ENCODE data around the gene TAAR2.
"Not testable (repeated sequence)": the region's sequence is repeated elsewhere in the genome, so short reads cannot be mapped to it uniquely, and the experiment has no call there.

The TAAR2 gene

GRCh38 chr6:132661906-132662305 is 37.8 kb upstream of the TAAR2 start:
- DNase-seq (ENCODE audit: extremely low read depth, low read depth) = no peak
- TF ChIP-seq CTCF (IDR thresholded peaks at IDR 0.05; ENCODE audit: low read depth, low read length) = no peak

GRCh38 chr6:132659082-132659481 is 35.0 kb upstream of the TAAR2 start, which contains the start of gene TAAR1:
Gene TAAR1 (minus strand): TSS chr6:132659182. CDS start chr6:132646003, 13,179 bp downstream.
- no peak for DNase-seq (ENCODE audit: extremely low read depth, low read depth)
- no peak for TF ChIP-seq CTCF (IDR thresholded peaks at IDR 0.05; ENCODE audit: low read depth, low read length)

GRCh38 chr6:132651062-132651461 is 27.0 kb upstream of the TAAR2 start:
- no peak for TF ChIP-seq CTCF (IDR thresholded peaks at IDR 0.05; ENCODE audit: low read depth, low read length)
- no peak for DNase-seq (ENCODE audit: extremely low read depth, low read depth)

- DNase-seq (ENCODE audit: extremely low read depth, low read depth) = no peak
- no peak for TF ChIP-seq CTCF (IDR thresholded peaks at IDR 0.05; ENCODE audit: low read depth, low read length)
Measured at GRCh38 chr6:132650429-132650828, 26.4 kb upstream of the TAAR2 start.

GRCh38 chr6:132648828-132649227 is 24.8 kb upstream of the TAAR2 start:
- DNase-seq (ENCODE audit: extremely low read depth, low read depth) = no peak
- no peak for TF ChIP-seq CTCF (IDR thresholded peaks at IDR 0.05; ENCODE audit: low read depth, low read length)

- TF ChIP-seq CTCF (IDR thresholded peaks at IDR 0.05; ENCODE audit: low read depth, low read length) = no peak
- DNase-seq (ENCODE audit: extremely low read depth, low read depth) = no peak
Measured at GRCh38 chr6:132648356-132648755, 24.3 kb upstream of the TAAR2 start.

- no peak for DNase-seq (ENCODE audit: extremely low read depth, low read depth)
- no peak for TF ChIP-seq CTCF (IDR thresholded peaks at IDR 0.05; ENCODE audit: low read depth, low read length)
Measured at GRCh38 chr6:132643547-132643946, 19.5 kb upstream of the TAAR2 start.

- DNase-seq (ENCODE audit: extremely low read depth, low read depth) = not testable (repeated sequence)
Measured at GRCh38 chr6:132637135-132637534, 13.1 kb upstream of the TAAR2 start.

- not testable (repeated sequence) for DNase-seq (ENCODE audit: extremely low read depth, low read depth)
Measured at GRCh38 chr6:132635906-132636305, 11.8 kb upstream of the TAAR2 start.

- DNase-seq (ENCODE audit: extremely low read depth, low read depth) = not testable (repeated sequence)
Measured at GRCh38 chr6:132635288-132635687, 11.2 kb upstream of the TAAR2 start.
